HG02610 (cell line): ENCODE measurements around the gene ARPC4.
"Not testable (repeated sequence)": the region's sequence is repeated elsewhere in the genome, so short reads cannot be mapped to it uniquely, and the experiment has no call there.

Experiments used
- ATAC-seq: cut with Tn5 transposase; IDR thresholded peaks from one replicate; pipeline ENCODE4 v1.9.1; 2021; ENCODE audit warnings: mild to moderate bottlenecking, moderate library complexity; ENCODE audit not compliant: unreplicated experiment

The ARPC4 gene

GRCh38 chr3:9817436-9817835, 24.6 kb downstream of the ARPC4 start:
- no peak for ATAC-seq

- no peak for ATAC-seq
Measured at GRCh38 chr3:9818666-9819335, 25.9 kb downstream of the ARPC4 start.

DNA sequence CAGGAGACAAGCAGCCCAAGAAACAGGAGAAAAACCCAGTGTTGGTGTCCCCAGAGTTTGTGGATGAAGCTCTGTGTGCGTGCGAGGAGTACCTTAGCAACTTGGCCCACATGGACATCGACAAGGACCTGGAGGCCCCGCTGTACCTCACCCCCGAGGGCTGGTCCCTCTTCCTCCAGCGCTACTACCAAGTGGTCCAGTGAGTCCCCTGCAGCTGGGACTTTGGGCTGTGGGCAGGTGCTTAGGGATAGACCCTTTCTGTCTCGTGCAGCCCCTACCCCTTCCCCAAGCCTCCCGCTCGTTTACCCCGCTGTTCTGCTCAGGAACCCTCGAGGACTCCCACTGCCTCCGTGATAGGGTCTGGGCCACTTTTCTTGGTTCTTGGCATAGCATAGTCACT, 27.7 kb downstream of the ARPC4 start:
- no peak for ATAC-seq

- no peak for ATAC-seq
Measured at GRCh38 chr3:9820946-9821345, 28.1 kb downstream of the ARPC4 start.

GRCh38 chr3:9825451-9826040, 32.7 kb downstream of the ARPC4 start:
- no peak for ATAC-seq

DNA sequence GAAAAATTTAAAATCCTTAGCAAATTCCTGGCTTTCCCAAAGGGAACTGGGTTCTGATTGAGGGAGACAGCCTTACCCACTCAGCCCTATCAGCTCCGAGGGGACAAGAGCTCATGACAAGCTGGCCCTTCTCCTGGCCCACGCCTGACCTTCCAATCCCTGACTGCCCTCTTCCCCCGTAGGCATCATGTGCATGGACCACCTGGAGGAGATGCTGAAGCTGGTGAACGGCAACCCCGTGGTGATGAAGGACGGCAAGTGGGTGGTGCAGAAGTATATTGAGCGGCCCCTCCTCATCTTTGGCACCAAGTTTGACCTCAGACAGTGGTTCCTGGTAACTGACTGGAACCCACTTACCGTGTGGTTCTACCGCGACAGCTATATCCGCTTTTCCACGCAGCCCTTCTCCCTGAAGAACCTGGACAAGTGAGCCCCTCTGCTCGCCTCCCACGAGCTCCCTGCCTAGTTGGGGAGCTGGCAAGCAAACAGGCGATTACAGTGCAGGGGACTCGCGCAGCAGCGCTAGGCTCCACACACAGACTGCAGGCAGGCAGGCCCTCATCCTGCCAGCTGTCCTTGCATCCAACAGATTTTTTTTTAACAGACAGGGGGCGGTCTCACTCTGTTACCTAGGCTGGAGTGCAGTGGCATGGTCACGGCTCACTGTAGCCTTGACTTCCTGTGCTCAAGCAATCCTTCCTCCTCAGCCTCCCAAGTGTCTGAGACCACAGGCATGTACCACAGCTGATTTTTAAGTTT, 34.1 kb downstream of the ARPC4 start:
- ATAC-seq = no peak

DNA sequence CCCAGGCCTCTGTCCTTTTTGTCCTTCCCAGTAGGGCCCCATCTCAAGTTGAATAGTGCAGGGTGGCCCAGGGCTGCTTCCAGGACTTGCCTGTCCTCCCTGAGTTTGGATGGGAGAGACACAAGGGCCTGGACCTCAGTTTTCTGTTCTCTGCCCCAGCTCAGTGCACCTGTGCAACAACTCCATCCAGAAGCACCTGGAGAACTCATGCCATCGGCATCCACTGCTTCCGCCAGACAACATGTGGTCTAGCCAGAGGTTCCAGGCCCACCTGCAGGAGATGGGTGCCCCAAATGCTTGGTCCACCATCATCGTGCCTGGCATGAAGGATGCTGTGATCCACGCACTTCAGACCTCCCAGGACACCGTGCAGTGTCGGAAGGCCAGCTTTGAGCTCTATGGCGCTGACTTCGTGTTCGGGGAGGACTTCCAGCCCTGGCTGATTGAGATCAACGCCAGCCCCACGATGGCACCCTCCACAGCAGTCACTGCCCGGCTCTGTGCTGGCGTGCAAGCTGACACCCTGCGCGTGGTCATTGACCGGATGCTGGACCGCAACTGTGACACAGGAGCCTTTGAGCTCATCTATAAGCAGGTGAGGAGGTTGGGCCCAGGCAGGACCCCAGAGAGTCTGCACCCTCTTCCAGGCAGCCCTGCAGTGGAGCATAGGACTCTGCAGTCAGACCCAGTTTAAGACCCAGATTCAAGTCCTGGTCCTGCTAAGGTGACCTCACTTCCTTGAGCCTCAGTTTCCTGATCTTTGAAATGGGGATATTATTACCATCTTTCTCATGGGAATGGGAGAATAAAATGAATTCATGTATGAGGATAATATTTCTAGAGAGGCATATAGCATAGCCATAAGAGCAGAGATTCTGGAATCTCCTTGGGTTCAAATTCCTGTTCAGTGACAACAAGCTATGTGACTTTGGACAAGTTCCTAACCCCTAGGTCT, 36.2 kb downstream of the ARPC4 start:
- no peak for ATAC-seq

GRCh38 chr3:9831253-9831652, 38.4 kb downstream of the ARPC4 start:
- no peak for ATAC-seq

DNA sequence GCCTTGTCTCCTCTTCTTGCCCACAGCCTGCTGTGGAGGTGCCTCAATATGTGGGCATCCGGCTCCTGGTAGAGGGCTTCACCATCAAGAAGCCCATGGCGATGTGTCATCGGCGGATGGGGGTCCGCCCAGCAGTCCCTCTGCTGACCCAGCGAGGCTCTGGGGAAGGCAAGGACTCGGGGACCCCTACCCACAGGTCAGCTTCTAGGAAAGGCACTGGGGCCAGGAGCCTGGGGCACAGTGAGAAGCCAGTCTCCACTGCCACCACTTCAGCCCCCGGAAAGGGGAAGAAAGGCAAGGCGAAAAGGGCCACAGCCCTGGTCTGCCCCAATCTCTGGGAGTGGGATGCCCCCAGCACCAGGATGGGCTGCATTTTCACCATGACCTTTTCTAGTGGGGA, 40.2 kb downstream of the ARPC4 start:
- no peak for ATAC-seq

GRCh38 chr3:9834520-9835380, 41.9 kb downstream of the ARPC4 start:
- no peak for ATAC-seq

- ATAC-seq = no peak
Measured at GRCh38 chr3:9837701-9838582, 45.1 kb downstream of the ARPC4 start.

- ATAC-seq = no peak
Measured at GRCh38 chr3:9838856-9839255, 46.0 kb downstream of the ARPC4 start.

DNA sequence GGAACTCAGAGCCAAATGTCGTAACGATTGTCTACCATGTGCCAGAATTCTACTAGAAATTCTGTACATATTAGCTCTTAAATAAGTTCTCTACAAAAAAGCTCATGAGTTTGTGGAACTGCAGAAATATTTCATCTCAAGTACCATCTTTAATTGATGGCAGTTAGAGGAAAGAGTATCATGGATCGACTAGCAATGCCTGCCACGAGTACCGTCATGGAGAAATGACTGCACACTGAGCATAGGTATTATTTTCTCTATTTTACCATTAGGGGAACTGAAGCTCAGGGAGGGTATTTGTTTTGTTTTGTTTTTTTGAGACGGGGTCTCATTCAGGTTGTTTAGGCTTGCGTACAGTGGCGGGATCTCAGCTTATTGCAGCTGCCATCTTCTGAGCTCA, 48.1 kb downstream of the ARPC4 start:
- no peak for ATAC-seq

- peak; percentile 98 for ATAC-seq
Measured at GRCh38 chr3:9843715-9844438, 51.0 kb downstream of the ARPC4 start, which contains the start of gene RPUSD3. Gene RPUSD3, minus strand, starts transcription at chr3:9844008. Its CDS starts 18 bp downstream, at chr3:9843990.

- ATAC-seq = no peak
Measured at GRCh38 chr3:9846231-9846630, 53.3 kb downstream of the ARPC4 start.

DNA sequence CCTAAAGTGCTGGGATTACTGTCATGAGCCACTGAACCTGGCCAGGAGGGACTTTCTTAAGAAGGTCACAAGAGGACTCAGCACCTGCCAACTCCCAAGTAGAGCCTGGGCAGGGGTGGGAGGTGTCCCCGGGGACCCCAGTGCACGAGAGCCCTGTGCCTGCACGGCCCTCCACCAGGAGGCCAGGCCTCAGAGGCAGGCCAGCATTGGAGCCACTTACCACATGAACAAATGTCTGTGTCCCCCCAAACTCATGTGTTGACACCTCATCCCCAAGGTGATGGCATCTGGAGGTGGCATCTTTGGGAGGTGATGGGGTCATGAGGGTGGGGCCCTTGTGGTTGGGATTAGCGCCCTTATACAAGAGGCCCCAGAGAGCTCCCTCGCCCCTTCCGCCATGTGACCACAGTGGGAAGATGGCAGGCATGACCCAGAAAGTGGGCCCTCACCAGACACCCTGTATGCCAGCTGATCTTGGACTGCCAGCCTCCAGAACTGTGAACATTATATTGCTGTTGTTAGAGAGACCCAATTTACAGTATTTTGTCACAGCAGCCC, 54.1 kb downstream of the ARPC4 start:
- ATAC-seq = no peak

- ATAC-seq = not testable (repeated sequence)
Measured at GRCh38 chr3:9847870-9848269, 55.0 kb downstream of the ARPC4 start.

- not testable (repeated sequence) for ATAC-seq
Measured at GRCh38 chr3:9848860-9849259, 56.0 kb downstream of the ARPC4 start.
